ENCODE measurements around the gene ZBTB20.

DNA sequence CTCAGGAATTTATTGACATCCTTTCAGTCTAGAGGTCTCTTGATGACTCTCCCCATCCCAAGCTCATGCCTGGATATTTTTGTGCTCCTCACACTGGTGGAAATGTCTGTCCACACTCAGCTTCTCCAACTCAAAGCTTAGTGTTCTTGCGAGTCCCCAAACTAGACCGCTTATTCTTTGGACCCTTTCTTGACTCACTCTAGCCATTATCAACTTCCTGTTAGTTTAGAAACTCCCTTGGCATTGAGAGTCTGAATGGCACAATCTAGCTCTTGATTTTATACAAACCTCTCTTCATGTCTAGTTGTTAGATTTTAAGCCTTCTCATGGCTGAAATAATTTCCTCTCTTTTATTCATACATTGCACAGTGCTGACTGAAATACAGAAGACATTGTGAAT lies 833.7 kb downstream of the ZBTB20 start:
- TF ChIP-seq POLR2AphosphoS5 (IDR thresholded peaks at IDR 0.05): no peak
- TF ChIP-seq CTCF (IDR thresholded peaks at IDR 0.05; ENCODE audit: poor library complexity, severe bottlenecking): no peak
- no peak for TF ChIP-seq EZH2 (IDR thresholded peaks at IDR 0.05; ENCODE audit: borderline replicate concordance, insufficient read depth, low read length, poor library complexity, severe bottlenecking)
- TF ChIP-seq, protein P1, sequence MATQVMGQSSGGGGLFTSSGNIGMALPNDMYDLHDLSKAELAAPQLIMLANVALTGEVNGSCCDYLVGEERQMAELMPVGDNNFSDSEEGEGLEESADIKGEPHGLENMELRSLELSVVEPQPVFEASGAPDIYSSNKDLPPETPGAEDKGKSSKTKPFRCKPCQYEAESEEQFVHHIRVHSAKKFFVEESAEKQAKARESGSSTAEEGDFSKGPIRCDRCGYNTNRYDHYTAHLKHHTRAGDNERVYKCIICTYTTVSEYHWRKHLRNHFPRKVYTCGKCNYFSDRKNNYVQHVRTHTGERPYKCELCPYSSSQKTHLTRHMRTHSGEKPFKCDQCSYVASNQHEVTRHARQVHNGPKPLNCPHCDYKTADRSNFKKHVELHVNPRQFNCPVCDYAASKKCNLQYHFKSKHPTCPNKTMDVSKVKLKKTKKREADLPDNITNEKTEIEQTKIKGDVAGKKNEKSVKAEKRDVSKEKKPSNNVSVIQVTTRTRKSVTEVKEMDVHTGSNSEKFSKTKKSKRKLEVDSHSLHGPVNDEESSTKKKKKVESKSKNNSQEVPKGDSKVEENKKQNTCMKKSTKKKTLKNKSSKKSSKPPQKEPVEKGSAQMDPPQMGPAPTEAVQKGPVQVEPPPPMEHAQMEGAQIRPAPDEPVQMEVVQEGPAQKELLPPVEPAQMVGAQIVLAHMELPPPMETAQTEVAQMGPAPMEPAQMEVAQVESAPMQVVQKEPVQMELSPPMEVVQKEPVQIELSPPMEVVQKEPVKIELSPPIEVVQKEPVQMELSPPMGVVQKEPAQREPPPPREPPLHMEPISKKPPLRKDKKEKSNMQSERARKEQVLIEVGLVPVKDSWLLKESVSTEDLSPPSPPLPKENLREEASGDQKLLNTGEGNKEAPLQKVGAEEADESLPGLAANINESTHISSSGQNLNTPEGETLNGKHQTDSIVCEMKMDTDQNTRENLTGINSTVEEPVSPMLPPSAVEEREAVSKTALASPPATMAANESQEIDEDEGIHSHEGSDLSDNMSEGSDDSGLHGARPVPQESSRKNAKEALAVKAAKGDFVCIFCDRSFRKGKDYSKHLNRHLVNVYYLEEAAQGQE (IDR thresholded peaks at IDR 0.05; ENCODE audit: borderline replicate concordance): no peak
- no peak for TF ChIP-seq MXI1 (conservative IDR thresholded peaks at IDR 0.05; ENCODE audit: poor library complexity, severe bottlenecking)
- TF ChIP-seq SMC3 (conservative IDR thresholded peaks at IDR 0.05; ENCODE audit: poor library complexity): no peak
- TF ChIP-seq TAF1 (IDR thresholded peaks at IDR 0.05; ENCODE audit: low read depth): no peak
- TF ChIP-seq EP300 (conservative IDR thresholded peaks at IDR 0.05; ENCODE audit: poor library complexity, severe bottlenecking): no peak
- no peak for TF ChIP-seq RAD21 (conservative IDR thresholded peaks at IDR 0.05)

Measured in neural cell (in vitro differentiated cells).